ENCODE data around the gene TTC7B.

DNA sequence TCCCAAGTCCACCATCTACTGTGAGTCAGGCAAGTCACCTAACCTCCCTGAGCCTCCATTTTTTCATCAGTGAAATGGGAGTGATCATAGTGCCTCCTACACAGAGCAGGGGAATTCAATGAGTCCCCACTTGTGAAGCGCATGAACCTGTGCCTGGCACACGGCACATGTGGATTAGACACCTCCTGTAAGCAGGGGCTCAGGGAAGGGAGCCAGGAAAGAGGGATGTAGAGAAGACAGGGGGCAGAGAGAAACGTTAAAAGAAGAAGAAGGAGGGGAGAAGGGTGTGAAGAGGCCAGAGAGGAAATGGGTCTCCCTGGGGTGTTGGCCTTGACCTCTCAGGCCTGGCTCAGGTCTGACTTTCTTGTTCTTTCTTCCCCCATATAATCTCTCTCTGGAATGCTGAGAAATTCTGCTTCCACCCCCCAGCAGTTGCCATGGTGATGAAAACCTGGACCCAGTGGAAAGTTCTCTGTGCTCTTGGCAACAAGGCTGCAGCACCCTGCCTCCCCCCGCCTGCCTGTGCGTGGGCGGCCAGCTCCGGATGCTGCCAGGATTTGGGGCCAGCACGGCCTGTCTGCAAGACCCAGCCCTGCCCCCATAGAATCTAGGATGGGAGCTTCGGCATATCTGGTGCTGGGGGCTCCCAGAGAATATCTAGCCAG is 324.9 kb downstream of the TTC7B start:
- TF ChIP-seq KDM1A (IDR thresholded peaks at IDR 0.05; ENCODE audit: borderline replicate concordance, low read length) (no peak), HDAC2 (IDR thresholded peaks at IDR 0.05; ENCODE audit: borderline replicate concordance in 1 of 2, low read depth in 2 of 2, low read length in 2 of 2) (no peak), SIN3A (conservative IDR thresholded peaks at IDR 0.05 in 1 of 2, IDR thresholded peaks at IDR 0.05 in 1 of 2; ENCODE audit: low read depth in 1 of 2, low read length in 2 of 2) (no peak), POLR2A (IDR thresholded peaks at IDR 0.05; ENCODE audit: control extremely low read depth in 1 of 2, low read depth in 2 of 2, low read length in 2 of 2) (no peak), GABPA (IDR thresholded peaks at IDR 0.05; ENCODE audit: borderline replicate concordance, insufficient read depth, low read length) (no peak), RXRA (IDR thresholded peaks at IDR 0.05; ENCODE audit: insufficient read depth, low read depth, low read length) (no peak)
- TF ChIP-seq, protein P1, sequence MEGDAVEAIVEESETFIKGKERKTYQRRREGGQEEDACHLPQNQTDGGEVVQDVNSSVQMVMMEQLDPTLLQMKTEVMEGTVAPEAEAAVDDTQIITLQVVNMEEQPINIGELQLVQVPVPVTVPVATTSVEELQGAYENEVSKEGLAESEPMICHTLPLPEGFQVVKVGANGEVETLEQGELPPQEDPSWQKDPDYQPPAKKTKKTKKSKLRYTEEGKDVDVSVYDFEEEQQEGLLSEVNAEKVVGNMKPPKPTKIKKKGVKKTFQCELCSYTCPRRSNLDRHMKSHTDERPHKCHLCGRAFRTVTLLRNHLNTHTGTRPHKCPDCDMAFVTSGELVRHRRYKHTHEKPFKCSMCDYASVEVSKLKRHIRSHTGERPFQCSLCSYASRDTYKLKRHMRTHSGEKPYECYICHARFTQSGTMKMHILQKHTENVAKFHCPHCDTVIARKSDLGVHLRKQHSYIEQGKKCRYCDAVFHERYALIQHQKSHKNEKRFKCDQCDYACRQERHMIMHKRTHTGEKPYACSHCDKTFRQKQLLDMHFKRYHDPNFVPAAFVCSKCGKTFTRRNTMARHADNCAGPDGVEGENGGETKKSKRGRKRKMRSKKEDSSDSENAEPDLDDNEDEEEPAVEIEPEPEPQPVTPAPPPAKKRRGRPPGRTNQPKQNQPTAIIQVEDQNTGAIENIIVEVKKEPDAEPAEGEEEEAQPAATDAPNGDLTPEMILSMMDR (IDR thresholded peaks at IDR 0.05; ENCODE audit: control extremely low read depth in 1 of 3, insufficient read depth in 1 of 3, low read depth in 1 of 3, low read length in 3 of 3): no peak
- TF ChIP-seq, protein P2, sequence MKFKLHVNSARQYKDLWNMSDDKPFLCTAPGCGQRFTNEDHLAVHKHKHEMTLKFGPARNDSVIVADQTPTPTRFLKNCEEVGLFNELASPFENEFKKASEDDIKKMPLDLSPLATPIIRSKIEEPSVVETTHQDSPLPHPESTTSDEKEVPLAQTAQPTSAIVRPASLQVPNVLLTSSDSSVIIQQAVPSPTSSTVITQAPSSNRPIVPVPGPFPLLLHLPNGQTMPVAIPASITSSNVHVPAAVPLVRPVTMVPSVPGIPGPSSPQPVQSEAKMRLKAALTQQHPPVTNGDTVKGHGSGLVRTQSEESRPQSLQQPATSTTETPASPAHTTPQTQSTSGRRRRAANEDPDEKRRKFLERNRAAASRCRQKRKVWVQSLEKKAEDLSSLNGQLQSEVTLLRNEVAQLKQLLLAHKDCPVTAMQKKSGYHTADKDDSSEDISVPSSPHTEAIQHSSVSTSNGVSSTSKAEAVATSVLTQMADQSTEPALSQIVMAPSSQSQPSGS (IDR thresholded peaks at IDR 0.05; ENCODE audit: low read length): no peak
